HG02678 (cell line): Measurements from ENCODE around the gene GRID2.

Experiments used
- ATAC-seq: cut with Tn5 transposase; IDR thresholded peaks from one replicate; pipeline ENCODE4 v1.9.1; 2021; ENCODE audit warnings: mild to moderate bottlenecking, moderate library complexity; ENCODE audit not compliant: unreplicated experiment

GRID2 gene

DNA sequence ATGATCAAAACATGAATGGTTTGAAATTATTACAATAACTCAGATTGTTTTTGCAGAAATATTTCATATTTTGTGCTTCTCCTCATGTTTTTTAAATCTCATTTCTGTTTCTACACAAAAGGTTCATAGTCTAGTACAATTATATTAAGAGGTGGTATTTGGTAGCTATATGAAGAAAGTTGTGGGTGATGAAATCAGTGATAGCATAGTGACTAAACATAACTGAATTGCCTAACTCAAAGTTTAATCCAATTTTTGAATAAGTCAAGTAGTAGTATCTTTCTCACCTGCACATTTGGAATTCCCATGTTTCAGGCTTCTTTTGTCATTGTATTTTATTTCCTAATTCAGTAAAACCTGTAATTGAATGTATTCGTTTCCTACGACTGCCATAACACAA, 648.7 kb downstream of the GRID2 start:
- ATAC-seq, result no peak

DNA sequence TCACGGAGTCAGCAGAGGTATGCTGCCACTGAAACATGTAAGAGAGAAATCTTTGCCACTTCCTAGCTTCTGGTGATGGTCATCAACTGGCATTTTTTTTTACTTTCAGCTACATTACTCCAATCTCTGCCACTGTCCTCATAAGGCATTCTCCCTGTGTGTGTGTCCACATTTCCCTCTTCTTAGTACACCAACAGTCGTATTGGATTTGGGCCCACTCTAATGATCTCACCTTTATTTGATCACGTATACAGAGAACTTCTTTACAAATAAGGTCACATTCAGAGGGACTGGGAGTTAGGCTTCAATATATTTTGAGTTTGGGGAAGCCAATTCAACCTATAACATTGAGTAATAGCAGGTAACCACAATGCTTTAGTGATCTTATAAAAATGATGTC, 649.1 kb downstream of the GRID2 start:
- ATAC-seq, result no peak

DNA sequence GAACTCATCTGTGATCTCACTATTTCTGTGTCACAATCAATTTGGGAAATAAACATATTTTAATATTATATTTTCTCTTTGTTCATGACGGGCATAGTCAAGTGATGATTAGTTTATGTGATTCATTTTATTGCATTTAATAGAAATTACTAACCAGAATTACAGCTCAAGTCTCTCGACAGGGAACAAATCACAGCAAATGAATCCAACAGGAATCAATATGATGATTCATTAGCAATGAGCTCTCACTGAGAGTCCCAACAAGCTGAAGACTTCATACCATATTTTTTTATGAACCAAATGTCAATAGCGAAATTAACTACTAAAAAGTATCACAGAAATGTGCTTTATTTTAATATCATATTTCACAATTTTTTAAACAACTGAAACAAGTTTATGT, 649.7 kb downstream of the GRID2 start:
- ATAC-seq, result no peak

DNA sequence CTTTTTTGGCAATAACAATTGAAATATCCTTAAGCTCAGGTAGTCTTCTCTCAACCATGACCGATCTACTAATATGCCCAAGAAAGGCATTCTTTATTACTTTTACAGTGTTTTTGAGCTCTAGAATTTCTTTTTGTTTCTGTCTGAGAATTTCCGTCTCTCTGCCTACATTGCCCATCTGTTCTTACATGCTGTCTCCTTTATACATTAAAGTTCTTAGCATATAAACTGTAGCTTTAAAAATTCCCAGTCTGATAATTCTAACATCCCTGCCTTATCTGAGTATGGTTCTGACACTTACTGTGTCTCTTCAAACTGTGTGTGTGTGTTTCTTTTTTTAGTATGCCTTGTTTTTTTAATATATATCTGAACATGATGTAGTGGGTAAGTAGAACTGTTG, 658.1 kb downstream of the GRID2 start:
- ATAC-seq, result no peak

DNA sequence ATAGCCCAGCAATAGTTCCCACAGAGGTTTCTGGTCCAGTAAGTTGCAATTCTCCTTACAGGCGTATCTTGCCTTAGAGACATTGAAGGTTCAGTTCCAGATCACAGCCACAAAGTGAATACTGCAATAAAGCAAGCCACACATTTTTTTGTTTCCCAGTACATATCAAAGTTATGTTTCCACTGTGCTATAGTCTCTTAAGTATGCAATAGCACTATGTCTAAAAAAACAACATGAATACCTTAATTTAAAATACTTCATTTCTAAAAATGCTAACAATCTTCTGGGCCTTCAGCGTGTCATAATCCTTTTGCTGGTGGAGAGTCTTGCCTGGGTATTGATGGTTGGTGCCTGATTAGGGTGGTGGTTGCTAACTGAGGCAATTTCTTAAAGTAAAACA, 659.1 kb downstream of the GRID2 start:
- ATAC-seq, result no peak

DNA sequence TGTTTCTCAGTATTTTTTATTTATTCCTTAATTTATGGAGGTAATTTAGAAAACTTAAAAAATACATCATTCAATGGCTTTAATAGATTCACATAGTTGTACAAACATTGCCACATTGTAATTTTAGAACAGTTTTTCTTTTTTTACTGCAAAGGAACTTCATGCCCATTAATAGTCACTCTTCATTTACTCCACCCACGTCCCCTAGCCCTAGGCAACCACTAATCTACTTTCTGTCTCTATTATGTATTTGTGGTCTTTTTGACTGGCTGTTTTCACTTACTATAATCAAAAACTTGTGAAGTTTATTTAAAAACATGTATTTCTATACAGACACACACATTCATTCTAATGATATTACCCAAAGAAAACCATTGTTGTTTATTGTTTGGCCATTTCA, 664.8 kb downstream of the GRID2 start:
- no peak for ATAC-seq

DNA sequence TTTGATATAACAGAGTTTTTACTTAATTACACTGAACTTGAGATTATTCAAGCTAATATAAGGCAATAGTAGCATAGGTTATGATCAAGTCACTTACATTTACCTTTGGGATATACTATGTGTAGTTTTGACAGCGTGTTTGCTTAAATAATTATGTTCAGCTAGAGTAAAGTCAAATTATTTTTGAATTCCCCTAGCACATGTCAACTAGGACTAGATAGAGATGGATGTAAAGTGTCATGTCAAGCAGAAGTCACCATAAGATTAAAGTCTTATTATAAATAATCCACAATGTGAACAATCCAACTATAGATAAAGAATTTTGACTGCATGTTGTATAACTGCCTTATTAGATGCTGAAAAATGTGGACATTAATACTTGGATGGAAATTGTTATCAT, 665.2 kb downstream of the GRID2 start:
- no peak for ATAC-seq

DNA sequence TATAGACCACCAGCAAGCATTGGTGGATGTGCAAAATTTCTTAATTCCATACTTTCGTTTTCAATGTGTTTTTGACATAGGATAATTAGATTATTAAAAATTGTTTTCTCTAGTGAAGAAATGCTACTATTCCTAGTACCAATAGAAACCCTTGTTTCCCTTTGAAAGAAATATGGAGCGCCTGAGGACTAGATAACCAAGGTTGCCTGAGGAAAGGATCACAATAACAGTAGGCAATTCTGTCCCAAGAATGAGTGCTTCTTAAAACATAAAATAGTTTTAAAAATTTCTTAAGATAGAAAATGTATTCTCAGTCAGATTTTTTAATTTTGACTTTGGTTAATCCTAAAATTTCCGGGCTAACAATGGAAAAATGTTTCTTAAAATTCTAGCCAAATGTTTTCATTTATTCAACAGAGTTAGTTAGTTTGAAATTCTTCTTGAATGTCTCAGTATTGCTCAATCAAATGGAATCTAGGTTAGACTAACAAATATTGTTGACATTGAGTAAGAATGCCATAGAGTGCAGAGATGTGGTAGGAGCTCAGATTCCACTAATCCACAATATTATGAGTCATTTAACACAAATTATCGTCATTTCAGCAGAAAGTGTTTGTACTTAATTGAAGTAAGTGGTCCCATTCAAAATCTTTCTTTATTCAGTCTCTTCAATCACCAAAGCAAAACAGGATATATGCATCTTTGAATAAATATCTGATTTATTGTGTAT, 666.0 kb downstream of the GRID2 start:
- no peak for ATAC-seq

DNA sequence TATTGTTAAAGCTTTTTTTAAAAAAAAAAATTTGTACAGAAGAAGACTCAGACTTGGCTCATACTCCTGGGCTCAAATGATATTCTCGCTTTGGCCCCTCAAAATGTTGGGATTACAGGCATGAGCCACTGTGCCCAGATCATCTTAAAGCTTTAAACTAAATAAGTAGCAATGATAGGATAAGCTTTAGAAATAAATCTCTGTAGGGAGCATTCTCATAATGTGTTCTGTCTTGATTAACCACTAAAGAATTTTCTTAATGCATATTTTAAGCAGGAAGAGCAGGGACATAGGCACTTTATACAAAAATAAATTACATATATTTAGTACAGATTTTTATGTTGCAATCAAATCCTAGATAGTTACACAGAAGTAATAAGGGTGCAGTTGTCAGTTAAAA, 667.2 kb downstream of the GRID2 start:
- no peak for ATAC-seq

DNA sequence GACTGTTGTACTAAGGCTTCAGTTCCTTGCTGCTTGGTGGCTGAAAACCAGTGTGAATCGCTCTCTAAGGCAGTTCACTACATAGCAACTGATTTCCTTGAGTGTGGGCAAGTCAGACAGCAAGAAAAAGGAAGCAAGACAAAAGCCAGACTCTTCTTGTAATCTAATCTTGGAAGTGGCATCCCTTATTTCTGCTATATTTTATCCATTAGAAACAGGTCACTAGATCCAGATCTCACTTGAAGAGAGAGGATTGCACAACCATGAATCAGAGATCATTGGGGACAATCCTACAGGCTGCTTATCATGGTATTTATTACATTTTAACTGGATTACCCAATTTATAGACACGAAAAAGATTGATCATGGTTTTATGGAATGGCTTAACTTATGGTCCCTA, 684.5 kb downstream of the GRID2 start:
- no peak for ATAC-seq

DNA sequence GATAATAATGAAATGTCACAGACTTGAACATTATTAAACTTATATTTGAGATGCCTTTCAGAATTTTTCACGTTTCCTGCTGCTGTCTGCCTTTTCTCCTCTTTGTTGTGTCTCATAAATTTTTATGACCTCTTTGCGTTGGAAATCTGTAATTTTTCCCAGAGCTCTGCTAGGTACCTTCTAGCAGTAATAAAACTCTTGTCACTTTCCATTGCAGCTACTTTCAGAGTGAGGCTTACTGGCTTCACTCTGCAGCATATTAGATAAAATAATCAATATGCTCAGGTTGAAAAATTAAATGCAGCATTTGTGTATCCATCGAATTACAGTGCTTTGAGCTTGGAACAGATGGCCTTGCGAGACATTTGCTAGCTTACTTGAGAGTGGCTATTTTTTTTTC, 689.0 kb downstream of the GRID2 start:
- no peak for ATAC-seq

DNA sequence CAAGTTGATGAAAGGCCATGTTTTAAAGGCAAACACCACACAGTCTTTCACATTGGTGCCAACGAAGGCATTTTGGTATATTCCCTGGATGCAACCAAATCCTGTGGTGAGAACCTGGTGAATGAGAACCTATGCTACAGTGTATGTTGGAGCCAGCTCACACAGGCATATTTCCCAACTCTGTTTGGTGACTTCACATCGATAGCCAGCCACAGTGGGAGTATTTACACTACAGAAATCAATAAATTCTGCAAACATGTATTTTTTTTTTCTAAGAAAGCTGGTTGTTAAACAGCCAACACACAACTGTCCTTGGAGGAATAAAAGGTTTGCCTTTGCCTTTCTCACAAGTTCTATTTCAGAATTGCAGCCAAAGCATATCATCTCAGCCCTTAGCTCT, 691.0 kb downstream of the GRID2 start:
- ATAC-seq, result no peak

DNA sequence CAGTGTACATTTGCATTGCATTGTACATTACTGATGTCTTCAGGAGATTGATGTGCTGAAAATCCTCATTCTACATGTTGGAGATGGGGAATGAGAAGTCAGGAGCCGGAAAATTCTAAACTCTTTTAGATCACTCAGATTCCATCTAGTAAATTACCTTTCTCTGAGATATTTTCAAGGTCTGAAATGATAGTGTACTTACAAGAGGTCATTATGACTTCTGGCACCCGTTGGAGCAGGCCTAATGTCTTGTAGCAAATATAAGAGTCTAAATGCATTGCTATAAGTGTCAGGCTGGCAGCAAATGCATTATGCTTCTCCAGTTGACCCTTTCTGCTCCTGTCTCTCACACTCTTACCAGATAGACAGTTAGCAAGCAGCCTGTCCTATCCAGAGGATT, 692.8 kb downstream of the GRID2 start:
- ATAC-seq, result no peak

DNA sequence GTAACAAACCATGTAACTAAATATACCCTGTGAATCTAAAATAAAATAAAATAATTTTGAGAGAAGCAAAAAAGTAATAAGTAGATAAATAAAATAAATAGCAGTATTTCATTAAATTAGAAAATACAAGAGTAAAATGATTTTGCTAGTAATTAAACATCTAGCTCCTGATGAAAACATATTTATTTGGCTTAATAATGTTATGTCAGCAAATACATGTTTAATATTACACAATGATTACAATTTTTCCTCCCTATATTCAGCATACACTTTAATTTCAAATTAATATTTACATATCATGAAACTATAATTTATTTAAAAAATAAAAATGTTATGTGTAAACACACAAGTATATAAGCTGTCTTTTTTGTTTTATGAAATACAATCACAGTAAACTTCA, 697.1 kb downstream of the GRID2 start:
- ATAC-seq, result no peak

DNA sequence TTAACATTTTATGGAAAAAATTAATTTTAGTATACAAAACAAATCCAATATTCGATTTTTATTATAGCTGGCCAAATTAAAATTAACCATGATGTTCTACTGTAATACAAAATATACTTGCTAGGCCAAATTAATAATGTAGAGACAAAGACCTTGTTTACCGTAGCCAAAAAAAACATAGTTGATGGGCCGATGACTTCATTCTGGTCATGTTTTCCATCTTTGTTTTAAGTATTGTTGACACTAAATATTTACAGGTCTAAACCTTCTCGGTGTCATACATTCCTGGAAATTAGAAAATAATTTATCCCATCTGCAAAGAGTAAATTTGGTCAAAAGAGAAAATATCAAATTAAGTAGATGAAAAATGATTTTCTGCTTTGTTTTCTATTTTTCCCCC, 698.5 kb downstream of the GRID2 start:
- no peak for ATAC-seq

DNA sequence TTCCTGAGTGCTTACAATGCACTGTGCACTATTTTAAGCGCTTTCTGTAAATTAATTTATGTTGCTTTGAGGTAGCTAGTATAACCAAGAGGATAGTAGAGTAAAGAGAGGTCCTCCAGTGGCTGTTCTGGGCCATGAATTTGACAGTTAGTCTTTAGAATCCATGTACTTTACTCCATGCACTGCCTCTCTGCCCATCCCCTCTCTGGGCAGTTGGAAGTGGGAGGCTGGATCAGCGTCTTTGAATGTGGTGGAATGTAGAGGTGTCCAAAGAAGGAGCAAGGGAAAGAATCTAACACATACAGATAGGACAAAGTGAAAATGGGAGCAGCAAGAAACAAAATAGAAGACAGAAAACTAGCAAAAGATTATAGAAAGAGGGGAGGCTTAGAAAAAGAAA, 712.6 kb downstream of the GRID2 start:
- ATAC-seq, result no peak

DNA sequence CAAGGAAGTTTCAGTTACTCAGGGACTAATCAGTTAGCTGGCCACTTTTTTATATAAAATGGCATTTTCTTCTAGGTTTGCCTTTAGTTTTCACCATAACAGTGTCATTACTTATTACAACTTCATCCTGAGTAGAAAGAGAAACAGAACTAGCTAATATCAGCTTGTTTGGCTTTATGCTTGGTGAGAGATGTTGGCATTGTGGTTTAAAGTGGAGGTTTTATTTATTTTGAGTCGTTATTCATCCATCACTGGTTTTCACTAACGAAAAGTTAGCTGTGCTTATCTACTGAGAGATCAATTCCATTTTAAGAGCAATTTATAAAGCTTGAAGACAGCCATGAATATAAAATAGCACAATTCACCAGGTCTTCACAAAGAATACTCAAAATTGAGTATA, 714.5 kb downstream of the GRID2 start:
- ATAC-seq, result no peak

DNA sequence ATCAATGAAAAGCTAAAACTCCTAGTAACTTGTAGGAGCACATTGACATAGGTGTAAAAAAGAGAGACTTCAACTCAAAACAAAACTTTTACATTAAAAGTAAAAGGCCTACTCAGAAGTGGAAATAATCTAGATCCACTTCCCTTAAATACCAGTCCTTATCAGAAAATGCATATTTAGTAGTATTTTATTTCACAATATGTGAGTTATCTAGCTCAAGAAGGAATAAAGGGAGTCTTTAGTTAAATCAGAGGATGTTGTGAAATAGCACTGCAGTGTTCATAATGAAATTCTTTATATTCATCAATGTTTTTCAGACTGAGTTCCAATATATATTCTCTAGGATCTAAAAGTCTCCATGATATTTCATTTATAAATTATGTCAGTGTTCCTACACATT, 715.0 kb downstream of the GRID2 start:
- no peak for ATAC-seq

DNA sequence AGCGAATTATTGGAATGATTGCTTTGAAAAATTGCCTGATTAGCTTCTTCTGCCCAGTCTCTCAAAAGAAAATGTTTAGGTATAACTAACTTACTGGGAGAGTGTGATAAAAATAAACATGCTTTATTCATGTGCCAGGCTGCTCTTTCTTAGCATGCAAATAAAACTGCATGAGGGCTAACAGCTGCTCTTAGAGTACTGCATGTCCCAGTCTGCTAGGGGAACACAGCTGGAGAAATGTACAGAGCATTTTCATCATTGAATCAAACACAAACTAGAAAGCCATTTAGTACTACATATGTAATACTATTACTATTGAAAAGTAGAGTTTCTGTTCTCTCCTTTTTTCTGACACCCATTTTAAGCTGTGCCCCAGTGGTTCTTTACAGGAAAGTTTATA, 726.0 kb downstream of the GRID2 start:
- no peak for ATAC-seq

DNA sequence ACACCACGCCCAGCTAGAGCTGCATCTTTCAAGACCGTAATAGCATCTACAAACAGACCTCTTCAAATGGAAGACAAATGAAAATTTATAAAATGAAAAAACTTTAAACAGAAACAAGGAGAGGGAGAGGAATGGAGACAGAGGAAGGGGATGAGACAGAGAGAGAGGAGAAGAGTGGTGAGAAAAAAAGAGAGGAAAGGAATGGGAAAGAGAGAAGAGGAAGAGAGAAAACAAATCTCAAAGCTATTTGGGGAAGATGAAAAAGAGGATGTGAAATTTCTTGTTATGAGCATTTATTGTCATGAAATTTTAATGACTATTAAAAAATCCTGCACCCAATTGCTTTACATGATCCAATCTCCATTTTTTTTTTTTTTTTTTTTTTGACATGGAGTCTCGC, 726.9 kb downstream of the GRID2 start:
- no peak for ATAC-seq

DNA sequence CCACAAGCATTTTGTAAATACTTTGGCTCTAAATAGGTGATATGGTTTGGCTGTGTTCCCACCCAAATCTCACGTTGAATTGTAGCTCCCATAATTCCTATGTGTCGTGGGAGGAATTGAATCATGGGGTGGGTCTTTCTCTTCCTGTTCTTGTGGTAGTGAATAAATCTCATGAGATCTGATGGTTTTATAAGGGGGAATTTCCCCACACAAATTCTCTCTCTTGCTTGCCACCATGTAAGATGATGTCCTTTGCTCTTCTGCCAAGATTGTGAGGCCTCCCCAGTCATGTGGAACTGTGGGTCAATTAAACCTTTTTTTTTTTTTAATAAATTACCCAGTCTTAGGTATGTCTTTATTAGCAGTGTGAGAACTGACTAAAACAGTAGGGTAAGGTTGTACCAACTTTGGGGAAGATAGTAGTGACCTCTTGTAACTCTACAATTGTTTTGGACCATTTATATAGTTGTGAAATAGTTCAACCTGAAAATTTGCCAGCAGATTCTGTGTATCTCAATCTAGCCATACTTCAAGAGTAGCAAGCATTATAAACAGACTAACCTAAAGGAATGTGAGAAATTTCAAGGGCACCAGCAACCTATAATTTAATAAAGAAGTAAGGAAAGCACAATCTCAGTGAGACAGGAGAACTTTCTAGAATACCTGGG, 727.8 kb downstream of the GRID2 start:
- no peak for ATAC-seq

DNA sequence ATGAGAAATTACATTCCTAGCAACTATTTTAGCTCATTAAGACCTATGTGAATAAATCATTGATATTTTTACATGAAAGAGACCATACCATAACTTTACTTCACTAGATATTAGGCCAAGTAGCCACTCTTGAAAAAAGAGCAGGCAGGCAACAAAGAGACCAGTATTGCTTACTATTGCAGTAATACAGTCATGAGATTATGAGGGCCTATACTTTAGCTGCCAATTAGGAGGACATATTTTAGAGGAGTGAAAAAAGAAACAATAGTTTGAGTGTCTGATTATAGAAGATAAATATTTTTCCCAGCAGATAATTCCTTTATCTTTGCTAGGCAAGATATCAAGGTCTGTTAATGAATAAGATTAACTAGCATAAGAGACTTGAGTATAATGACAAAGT, 739.0 kb downstream of the GRID2 start:
- no peak for ATAC-seq

DNA sequence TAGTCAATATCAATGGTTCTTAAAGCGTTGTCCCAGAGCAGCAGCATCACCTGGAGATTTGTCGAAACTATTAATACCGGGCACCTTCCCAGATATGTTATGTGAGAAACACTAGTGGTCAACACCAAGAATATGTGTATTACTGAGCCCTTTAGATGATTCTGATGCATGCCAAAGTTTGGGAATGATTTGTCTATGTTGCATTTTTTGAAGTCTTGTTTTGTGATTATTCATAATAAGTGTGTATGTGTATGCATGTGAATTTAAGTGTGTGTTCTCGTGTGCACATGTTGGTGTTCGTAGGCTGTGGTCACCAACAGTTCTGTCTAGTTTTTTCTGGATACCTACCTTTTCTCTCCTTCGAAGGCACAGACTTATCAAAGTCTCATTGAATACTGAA, 749.4 kb downstream of the GRID2 start:
- no peak for ATAC-seq
